Liver (tissue), 9 donors: ENCODE data around the gene EOGT. TPM values are rescaled to one million over a fixed set of nuclear protein-coding genes. Genes with fewer than 3 reads are reported as not detected.

Experiments used
- DNase-seq: peaks from one replicate; pipeline ENCODE4 v3.0.0-alpha.2; 2017; ENCODE audit warnings: low spot score
- H3K27ac ChIP-seq, 2 donors: one replicate each; pipeline ENCODE4 v1.7.0; 2013; ENCODE audit warnings: inconsistent platforms in 2 of 2, low read length in 2 of 2, control low read depth in 1 of 2, low read depth in 1 of 2, mild to moderate bottlenecking in 1 of 2
- H3K27me3 ChIP-seq, 4 donors: one replicate each; pipeline versions ENCODE4 v1.6.1 to v1.7.0; 2013; ENCODE audit warnings: low read length in 3 of 4, inconsistent platforms in 1 of 4, mild to moderate bottlenecking in 1 of 4, moderate library complexity in 1 of 4; ENCODE audit not compliant: control insufficient read depth in 4 of 4, insufficient read depth in 4 of 4
- H3K36me3 ChIP-seq, 4 donors: one replicate each; pipeline versions ENCODE4 v1.6.1 to v1.7.0; 2013; ENCODE audit warnings: low read length in 3 of 4, mild to moderate bottlenecking in 3 of 4, low read depth in 1 of 4, moderate library complexity in 1 of 4; ENCODE audit not compliant: control insufficient read depth in 4 of 4, insufficient read depth in 3 of 4
- H3K4me1 ChIP-seq, 4 donors: one replicate each; pipeline versions ENCODE4 v1.6.1 to v1.7.0; 2013; ENCODE audit warnings: low read length in 3 of 4, mild to moderate bottlenecking in 3 of 4, moderate library complexity in 1 of 4; ENCODE audit not compliant: control insufficient read depth in 4 of 4, insufficient read depth in 4 of 4
- H3K4me3 ChIP-seq, 3 donors: one replicate each; pipeline versions ENCODE4 v1.6.1 to v1.7.0; 2013; ENCODE audit warnings: low read length in 3 of 3, control low read depth in 1 of 3, low read depth in 1 of 3, mild to moderate bottlenecking in 1 of 3
- H3K9ac ChIP-seq, 2 donors: one replicate each; pipeline ENCODE4 v1.7.0; 2013; ENCODE audit warnings: low read length in 2 of 2, mild to moderate bottlenecking in 2 of 2, moderate library complexity in 2 of 2, control low read depth in 1 of 2, low read depth in 1 of 2
- H3K9me3 ChIP-seq, 4 donors: one replicate each; pipeline versions ENCODE4 v1.6.1 to v1.7.0; 2013; ENCODE audit warnings: low read length in 3 of 4; ENCODE audit not compliant: control insufficient read depth in 4 of 4
- ATF3 ChIP-seq: IDR thresholded peaks from 2 replicates; pipeline ENCODE4 v1.6.1; 2016; ENCODE audit warnings: antibody characterized with exemption
- CTCF ChIP-seq: fragments of 150-350 bp; IDR thresholded peaks from 2 replicates; pipeline ENCODE4 v1.5.1; 2017; ENCODE audit warnings: improper control_type of control experiment, low read depth, low read length; ENCODE audit not compliant: missing input control
- EGR1 ChIP-seq, 2 donors: IDR thresholded peaks; 2 replicates each; pipeline ENCODE4 v1.6.1; 2016 to 2018; ENCODE audit warnings: antibody characterized with exemption in 2 of 2, low read depth in 2 of 2
- FOXA1 ChIP-seq: IDR thresholded peaks from 2 replicates; pipeline ENCODE4 v1.6.1; 2016; ENCODE audit warnings: antibody characterized with exemption
- FOXA2 ChIP-seq: IDR thresholded peaks from 2 replicates; pipeline ENCODE4 v1.6.1; 2016; ENCODE audit warnings: antibody characterized with exemption
- GABPA ChIP-seq, 2 donors: IDR thresholded peaks in 1 of 2; conservative IDR thresholded peaks in 1 of 2; 2 replicates each; pipeline ENCODE4 v1.6.1; 2016; ENCODE audit warnings: antibody characterized with exemption in 2 of 2, mild to moderate bottlenecking in 1 of 2, moderate library complexity in 1 of 2
- HNF4A ChIP-seq, 2 donors: conservative IDR thresholded peaks; 2 replicates each; pipeline ENCODE4 v1.6.1; 2016; ENCODE audit warnings: antibody characterized with exemption in 2 of 2, mild to moderate bottlenecking in 2 of 2
- HNF4G ChIP-seq: IDR thresholded peaks from 2 replicates; pipeline ENCODE4 v1.6.1; 2016; ENCODE audit warnings: antibody characterized with exemption
- JUND ChIP-seq, 2 donors: IDR thresholded peaks; 2 replicates each; pipeline ENCODE4 v1.6.1; 2016; ENCODE audit warnings: antibody characterized with exemption in 2 of 2
- MAX ChIP-seq: IDR thresholded peaks from 2 replicates; pipeline ENCODE4 v1.6.1; 2016; ENCODE audit warnings: antibody characterized with exemption
- NR2F2 ChIP-seq: IDR thresholded peaks from 2 replicates; pipeline ENCODE4 v1.6.1; 2016; ENCODE audit warnings: antibody characterized with exemption
- REST ChIP-seq: IDR thresholded peaks from 2 replicates; pipeline ENCODE4 v1.6.1; 2016; ENCODE audit warnings: antibody characterized with exemption, mild to moderate bottlenecking
- RXRA ChIP-seq, 2 donors: IDR thresholded peaks; 2 replicates each; pipeline ENCODE4 v1.6.1; 2017 to 2018; ENCODE audit warnings: antibody characterized with exemption in 2 of 2, mild to moderate bottlenecking in 1 of 2
- SP1 ChIP-seq: IDR thresholded peaks from 2 replicates; pipeline ENCODE4 v1.6.1; 2018; ENCODE audit warnings: antibody characterized with exemption, mild to moderate bottlenecking
- TAF1 ChIP-seq: conservative IDR thresholded peaks from 2 replicates; pipeline ENCODE4 v1.6.1; 2016; ENCODE audit warnings: antibody characterized with exemption, mild to moderate bottlenecking
- YY1 ChIP-seq: IDR thresholded peaks from 2 replicates; pipeline ENCODE4 v1.6.1; 2016; ENCODE audit warnings: antibody characterized with exemption, mild to moderate bottlenecking
- ZBTB33 ChIP-seq: IDR thresholded peaks from 2 replicates; pipeline ENCODE4 v1.6.1; 2016; ENCODE audit warnings: antibody characterized with exemption
- WGBS: extraction: QIAGEN DNeasy Blood & Tissue Kit; methylation state at CpG from one replicate; pipeline ENCODE4 v1.1.7; 2013; 5-methylcytosine and 5-hydroxymethylcytosine counted together
- polyA plus RNA-seq, 2 donors: library from polyadenylated mRNA; stranded (reverse) in 1 of 2; unstranded in 1 of 2; fragments of 200-250 nt in 1 of 2; fragments of >200 nt in 1 of 2; fragmentation: Nextera tagmentation in 1 of 2; extraction: Ambion mirVana in 1 of 2; gene quantifications; one replicate each; pipeline versions ENCODE4 v1.2.1 to v1.2.3, GENCODE V29; 2013 to 2015
- total RNA-seq, 2 donors: library from RNA; depleted of rRNA; stranded (reverse); fragments of >200 nt; gene quantifications; one replicate each; pipeline ENCODE4 v1.2.3, GENCODE V29; 2014
- donor health status: healthy.
- donor health status: healthy.
- donor health status: healthy.
- donor health status: healthy.
- donor health status: healthy.

The EOGT gene
- total and polyA plus RNA-seq, 4 donors = 2.6 to 7.5 (median 5.1) TPM

- DNase-seq = no peak
- 88% methylated on average over 2 of the region's 2 CpGs for WGBS
- H3K4me3 ChIP-seq = no peak overlapping the region
- peaks cover 0 to 11% (median 2%) of the 10 kb centered on the region in 4 donors for H3K4me1 ChIP-seq
- no peaks in the 10 kb centered on the region for H3K27me3 ChIP-seq
- no peak for TF ChIP-seq FOXA2
- no peak for TF ChIP-seq JUND (IDR thresholded peaks at IDR 0.05)
- TF ChIP-seq GABPA (IDR thresholded peaks at IDR 0.05 in 1 of 2, conservative IDR thresholded peaks at IDR 0.05 in 1 of 2) = no peak
- no peak for TF ChIP-seq HNF4A (conservative IDR thresholded peaks at IDR 0.05)
- no peak for TF ChIP-seq TAF1
- no peak for TF ChIP-seq CTCF
- H3K9me3 ChIP-seq = no peaks in the 10 kb centered on the region
- H3K27ac ChIP-seq = no peak overlapping the region
- no peak overlapping the region for H3K9ac ChIP-seq
- H3K36me3 ChIP-seq = peaks cover 0 to 14% (median 4%) of the 10 kb centered on the region in 4 donors
These were observed 4.5 kb downstream of the EOGT start for GRCh38 chr3:69008980-69009379.

GRCh38 chr3:69005791-69006482, 7.5 kb downstream of the EOGT start:
- H3K9me3 ChIP-seq = no peaks in the 10 kb centered on the region
- TF ChIP-seq HNF4G = no peak
- TF ChIP-seq JUND (IDR thresholded peaks at IDR 0.05) = no peak
- no peak for TF ChIP-seq RXRA (IDR thresholded peaks at IDR 0.05)
- no peak for TF ChIP-seq GABPA (IDR thresholded peaks at IDR 0.05 in 1 of 2, conservative IDR thresholded peaks at IDR 0.05 in 1 of 2)
- no peak for TF ChIP-seq YY1
- no peak for TF ChIP-seq ATF3
- no peak for TF ChIP-seq FOXA2
- no peak for TF ChIP-seq NR2F2
- TF ChIP-seq REST = no peak
- no peak for TF ChIP-seq CTCF
- no peak for TF ChIP-seq ZBTB33
- TF ChIP-seq TAF1 = no peak
- TF ChIP-seq SP1 = no peak
- no peak for TF ChIP-seq FOXA1
- TF ChIP-seq MAX = no peak
- TF ChIP-seq EGR1 (IDR thresholded peaks at IDR 0.05; ENCODE audit: low read depth in 2 of 2) = no peak
- H3K27me3 ChIP-seq = no peaks in the 10 kb centered on the region
- peaks cover 3 to 17% (median 5%) of the 10 kb centered on the region in 4 donors for H3K36me3 ChIP-seq
- H3K4me3 ChIP-seq = no peak overlapping the region
- H3K9ac ChIP-seq = no peak overlapping the region
- WGBS = 95% methylated on average over 5 of the region's 5 CpGs
- no peaks in the 10 kb centered on the region for H3K4me1 ChIP-seq
- H3K27ac ChIP-seq = no peak overlapping the region
- no peak for DNase-seq
